H9 (cell line): ENCODE results near the gene TMEM60. TPM values are rescaled to one million over a fixed set of nuclear protein-coding genes. Genes with fewer than 3 reads are reported as not detected.

Experiments
- DNase-seq: peaks from one replicate; pipeline ENCODE4 v3.0.0-alpha.2; 2017
- H2AFZ ChIP-seq: one replicate; pipeline ENCODE4 v1.6.1; 2013; ENCODE audit warnings: mild to moderate bottlenecking, low read length, control low read depth, moderate library complexity
- H2AK5ac ChIP-seq: 2 replicates; pipeline ENCODE4 v1.6.1; 2013; ENCODE audit warnings: low read length, control low read depth, mixed read lengths; ENCODE audit not compliant: insufficient read length
- H2BK120ac ChIP-seq: one replicate; pipeline ENCODE4 v1.6.1; 2013; ENCODE audit warnings: low read depth, mild to moderate bottlenecking, low read length, control low read depth, inconsistent platforms; ENCODE audit not compliant: poor library complexity, severe bottlenecking
- H2BK12ac ChIP-seq: 2 replicates; pipeline ENCODE4 v1.6.1; 2013; ENCODE audit warnings: low read length, control low read depth, mixed read lengths, low read depth; ENCODE audit not compliant: insufficient read length
- H2BK15ac ChIP-seq: 2 replicates; pipeline ENCODE4 v1.6.1; 2013; ENCODE audit warnings: low read depth, low read length, control low read depth
- H2BK20ac ChIP-seq: one replicate; pipeline ENCODE4 v1.6.1; 2013; ENCODE audit warnings: low read depth, mild to moderate bottlenecking, low read length, control low read depth, inconsistent platforms; ENCODE audit not compliant: poor library complexity, severe bottlenecking
- H2BK5ac ChIP-seq: 2 replicates; pipeline ENCODE4 v1.6.1; 2013; ENCODE audit warnings: low read length, control low read depth, mixed read lengths; ENCODE audit not compliant: insufficient read length
- H3K14ac ChIP-seq: 2 replicates; pipeline ENCODE4 v1.6.1; 2013; ENCODE audit warnings: low read length, control low read depth; ENCODE audit not compliant: insufficient read depth
- H3K18ac ChIP-seq: 2 replicates; pipeline ENCODE4 v1.6.1; 2013; ENCODE audit warnings: low read depth, mild to moderate bottlenecking, mixed read lengths, low read length, control low read depth; ENCODE audit not compliant: insufficient read length
- H3K23ac ChIP-seq: 2 replicates; pipeline ENCODE4 v1.6.1; 2013; ENCODE audit warnings: low read length, control low read depth, mixed read lengths, low read depth; ENCODE audit not compliant: insufficient read length
- H3K23me2 ChIP-seq: 2 replicates; pipeline ENCODE4 v1.6.1; 2013; ENCODE audit warnings: low read depth, mild to moderate bottlenecking, mixed read lengths, low read length, control low read depth; ENCODE audit not compliant: insufficient read length, poor library complexity, severe bottlenecking
- H3K27ac ChIP-seq: 2 replicates; pipeline ENCODE4 v1.5.1; 2013; ENCODE audit warnings: low read length, control low read depth, mixed read lengths, low read depth; ENCODE audit not compliant: insufficient read length
- H3K27me3 ChIP-seq: 2 replicates; pipeline ENCODE4 v1.6.1; 2013; ENCODE audit warnings: low read length, control low read depth, inconsistent platforms; ENCODE audit not compliant: insufficient read depth
- H3K4ac ChIP-seq: 2 replicates; pipeline ENCODE4 v1.6.1; 2013; ENCODE audit warnings: low read depth, mild to moderate bottlenecking, control low read depth, inconsistent platforms, low read length, moderate library complexity
- H3K4me1 ChIP-seq: 2 replicates; pipeline ENCODE4 v1.6.1; 2013; ENCODE audit warnings: low read length, control low read depth, inconsistent platforms; ENCODE audit not compliant: insufficient read depth
- H3K4me2 ChIP-seq: 2 replicates; pipeline ENCODE4 v1.6.1; 2013; ENCODE audit warnings: low read length, control low read depth, mixed read lengths; ENCODE audit not compliant: insufficient read length, insufficient read depth
- H3K56ac ChIP-seq: 2 replicates; pipeline ENCODE4 v1.6.1; 2013; ENCODE audit warnings: low read depth, mild to moderate bottlenecking, mixed read lengths, low read length, control low read depth; ENCODE audit not compliant: insufficient read length
- H3K79me1 ChIP-seq: 2 replicates; pipeline ENCODE4 v1.6.1; 2013; ENCODE audit warnings: low read depth, mild to moderate bottlenecking, moderate library complexity, low read length, control low read depth, inconsistent platforms; ENCODE audit not compliant: insufficient read depth, poor library complexity, severe bottlenecking
- H3K79me2 ChIP-seq: 2 replicates; pipeline ENCODE4 v1.6.1; 2013; ENCODE audit warnings: low read length, control low read depth, inconsistent platforms; ENCODE audit not compliant: insufficient read depth
- H3K9ac ChIP-seq: 2 replicates; pipeline ENCODE4 v1.6.1; 2013; ENCODE audit warnings: low read length, control low read depth, mixed read lengths; ENCODE audit not compliant: insufficient read length; ENCODE audit errors: extremely low read depth
- H3K9me3 ChIP-seq: one replicate; pipeline ENCODE4 v1.6.1; 2013; ENCODE audit warnings: low read depth, low read length, inconsistent platforms; ENCODE audit not compliant: control insufficient read depth
- H3T11ph ChIP-seq: one replicate; pipeline ENCODE4 v1.6.1; 2013; ENCODE audit warnings: mild to moderate bottlenecking, low read length, control low read depth, inconsistent platforms
- H4K20me1 ChIP-seq: one replicate; pipeline ENCODE4 v1.6.1; 2013; ENCODE audit not compliant: control insufficient read depth, insufficient read length, insufficient read depth
- H4K5ac ChIP-seq: 2 replicates; pipeline ENCODE4 v1.6.1; 2013; ENCODE audit warnings: low read depth, mild to moderate bottlenecking, mixed read lengths, low read length, control low read depth; ENCODE audit not compliant: insufficient read length
- H4K8ac ChIP-seq: replicated peaks from 2 replicates; pipeline ENCODE4 v1.6.1; 2013; ENCODE audit warnings: low read length, control low read depth, mixed read lengths, low read depth; ENCODE audit not compliant: insufficient read length
- H4K91ac ChIP-seq: 2 replicates; pipeline ENCODE4 v1.6.1; 2013; ENCODE audit warnings: low read depth, mild to moderate bottlenecking, moderate library complexity, mixed read lengths, low read length, control low read depth; ENCODE audit not compliant: insufficient read length
- H3K27ac Mint-ChIP-seq, 3 experiments: 2 replicates in 2 of 3; 3 replicates in 1 of 3; pipeline ENCODE4 v1.8.0; 2020 to 2021; ENCODE audit warnings: mixed read lengths in 3 of 3, mild to moderate bottlenecking in 1 of 3, moderate library complexity in 1 of 3
- H3K27me3 Mint-ChIP-seq: 2 replicates; pipeline ENCODE4 v1.8.0; 2021; ENCODE audit warnings: low read depth, mild to moderate bottlenecking, moderate library complexity, mixed read lengths
- H3K36me3 Mint-ChIP-seq, 3 experiments: 2 replicates in 2 of 3; 3 replicates in 1 of 3; pipeline ENCODE4 v1.8.0; 2020 to 2021; ENCODE audit warnings: low read depth in 3 of 3, mixed read lengths in 3 of 3; ENCODE audit not compliant: insufficient read depth in 1 of 3
- H3K4me1 Mint-ChIP-seq, 2 experiments: 2 replicates each; pipeline ENCODE4 v1.8.0; 2020; ENCODE audit warnings: mixed read lengths in 2 of 2
- H3K4me3 Mint-ChIP-seq, 2 experiments: 2 replicates in 1 of 2; 3 replicates in 1 of 2; pipeline ENCODE4 v1.8.0; 2020 to 2021; ENCODE audit warnings: mild to moderate bottlenecking in 2 of 2, mixed read lengths in 2 of 2, moderate library complexity in 1 of 2
- H3K9me3 Mint-ChIP-seq, 2 experiments: 2 replicates in 1 of 2; 3 replicates in 1 of 2; pipeline ENCODE4 v1.8.0; 2020; ENCODE audit warnings: mild to moderate bottlenecking in 2 of 2, mixed read lengths in 2 of 2, moderate library complexity in 1 of 2
- WGBS: extraction: QIAGEN DNeasy Blood & Tissue Kit; methylation state at CpG from one replicate; pipeline ENCODE4 v1.1.7; 2013; ENCODE audit warnings: missing lambda C conversion rate, low lambda C conversion rate, mixed read lengths; ENCODE audit not compliant: insufficient read length; ENCODE audit errors: extremely low coverage; 5-methylcytosine and 5-hydroxymethylcytosine counted together
- total RNA-seq: library from RNA; stranded (reverse); gene quantifications from 2 replicates; pipeline ENCODE4 v1.2.1, GENCODE V29; 2021
- TF ChIP-seq, protein P1 (sequence below): fragments of 200-600 bp; sonication (generic); conservative IDR thresholded peaks from 3 replicates; pipeline ENCODE4 v1.8.0; 2021; ENCODE audit warnings: antibody characterized with exemption, mild to moderate bottlenecking

TMEM60 gene
- total RNA-seq, 1 experiment from 2014 or later, result 14.3 TPM

DNA sequence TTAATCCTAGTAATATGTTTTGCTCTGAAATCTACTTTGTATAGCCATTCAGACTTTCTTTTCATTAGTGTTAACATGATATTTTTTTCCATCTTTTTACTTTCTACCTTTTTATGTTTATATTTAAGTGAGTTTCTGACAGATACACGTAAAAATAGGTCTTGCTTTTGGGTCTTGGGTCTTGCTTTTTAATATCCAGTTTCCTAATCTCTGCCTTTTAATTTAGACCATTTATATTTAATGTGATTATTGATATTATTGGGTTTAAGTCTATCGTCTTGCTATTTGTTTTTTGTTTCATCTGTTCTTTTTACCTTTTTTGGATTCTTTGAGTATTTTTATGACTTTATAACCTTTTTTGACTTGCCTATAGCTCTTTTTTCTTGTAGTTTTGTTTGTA lies 8.2 kb upstream of the TMEM60 start:
- Mint-ChIP-seq H3K4me1 (0 out of 4 replicates have a peak, but pooled peaks cover 0 to 2% of the 10 kb centered on the region in 2 experiments), H3K9me3 (peaks cover 21 to 28% of the 10 kb centered on the region in 2 experiments), H3K27me3 (no peaks in the 10 kb centered on the region), H3K27ac (no peak overlapping the region), H3K36me3 (peaks cover 0 to 23% (median 5%) of the 10 kb centered on the region in 3 experiments; a peak in 6 of 7 replicates), H3K4me3 (no peak overlapping the region)
- Histone ChIP-seq H4K8ac (no peak overlapping the region), H3K14ac (no peak overlapping the region), H3T11ph (no peak overlapping the region), H2AFZ (no peak overlapping the region), H3K4me1 (no peaks in the 10 kb centered on the region), H4K91ac (no peak overlapping the region), H2BK15ac (no peak overlapping the region), H2BK5ac (no peak overlapping the region), H3K79me2 (no peaks in the 10 kb centered on the region), H3K4me2 (no peak overlapping the region), H3K9ac (no peak overlapping the region), H2BK12ac (no peak overlapping the region), H2AK5ac (no peak overlapping the region), H3K23me2 (no peaks in the 10 kb centered on the region), H3K79me1 (no peaks in the 10 kb centered on the region), H2BK120ac (no peak overlapping the region), H3K27me3 (no peaks in the 10 kb centered on the region), H3K56ac (no peak overlapping the region), H2BK20ac (no peak overlapping the region), H3K4ac (no peak overlapping the region), H4K20me1 (no peaks in the 10 kb centered on the region), H3K18ac (no peak overlapping the region), H3K9me3 (no peaks in the 10 kb centered on the region), H3K23ac (no peak overlapping the region), H3K27ac (no peak overlapping the region), H4K5ac (no peak overlapping the region)
- no peak for DNase-seq
- TF ChIP-seq, protein P1, sequence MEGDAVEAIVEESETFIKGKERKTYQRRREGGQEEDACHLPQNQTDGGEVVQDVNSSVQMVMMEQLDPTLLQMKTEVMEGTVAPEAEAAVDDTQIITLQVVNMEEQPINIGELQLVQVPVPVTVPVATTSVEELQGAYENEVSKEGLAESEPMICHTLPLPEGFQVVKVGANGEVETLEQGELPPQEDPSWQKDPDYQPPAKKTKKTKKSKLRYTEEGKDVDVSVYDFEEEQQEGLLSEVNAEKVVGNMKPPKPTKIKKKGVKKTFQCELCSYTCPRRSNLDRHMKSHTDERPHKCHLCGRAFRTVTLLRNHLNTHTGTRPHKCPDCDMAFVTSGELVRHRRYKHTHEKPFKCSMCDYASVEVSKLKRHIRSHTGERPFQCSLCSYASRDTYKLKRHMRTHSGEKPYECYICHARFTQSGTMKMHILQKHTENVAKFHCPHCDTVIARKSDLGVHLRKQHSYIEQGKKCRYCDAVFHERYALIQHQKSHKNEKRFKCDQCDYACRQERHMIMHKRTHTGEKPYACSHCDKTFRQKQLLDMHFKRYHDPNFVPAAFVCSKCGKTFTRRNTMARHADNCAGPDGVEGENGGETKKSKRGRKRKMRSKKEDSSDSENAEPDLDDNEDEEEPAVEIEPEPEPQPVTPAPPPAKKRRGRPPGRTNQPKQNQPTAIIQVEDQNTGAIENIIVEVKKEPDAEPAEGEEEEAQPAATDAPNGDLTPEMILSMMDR, result no peak
- WGBS, result no CpG with 5 or more reads among the region's 2 CpGs
